AG09309 (cell line): ENCODE data around the gene PLPPR2.
"Not testable (repeated sequence)": the region's sequence is repeated elsewhere in the genome, so short reads cannot be mapped to it uniquely, and the experiment has no call there.

Source experiments
- DNase-seq: peaks from one replicate; pipeline ENCODE4 v3.0.0-alpha.2; 2010; ENCODE audit warnings: low read depth
- H3K4me3 ChIP-seq: 2 replicates; pipeline ENCODE4 v1.5.1; 2011; ENCODE audit warnings: mild to moderate bottlenecking, low read depth, low read length, moderate library complexity; ENCODE audit not compliant: control insufficient read depth
- CTCF ChIP-seq: IDR thresholded peaks from 2 replicates; pipeline ENCODE4 v1.5.1; 2011; ENCODE audit warnings: mild to moderate bottlenecking, low read depth, low read length, inconsistent platforms; ENCODE audit not compliant: insufficient read depth, control insufficient read depth; ENCODE audit errors: missing control alignments

PLPPR2 gene

GRCh38 chr19:11335449-11336146 lies 19.6 kb upstream of the PLPPR2 start:
- no peak for DNase-seq
- H3K4me3 ChIP-seq: no peak overlapping the region
- no peak for TF ChIP-seq CTCF

GRCh38 chr19:11337080-11337479 lies 18.2 kb upstream of the PLPPR2 start:
- no peak for DNase-seq
- no peak overlapping the region for H3K4me3 ChIP-seq
- no peak for TF ChIP-seq CTCF

DNA sequence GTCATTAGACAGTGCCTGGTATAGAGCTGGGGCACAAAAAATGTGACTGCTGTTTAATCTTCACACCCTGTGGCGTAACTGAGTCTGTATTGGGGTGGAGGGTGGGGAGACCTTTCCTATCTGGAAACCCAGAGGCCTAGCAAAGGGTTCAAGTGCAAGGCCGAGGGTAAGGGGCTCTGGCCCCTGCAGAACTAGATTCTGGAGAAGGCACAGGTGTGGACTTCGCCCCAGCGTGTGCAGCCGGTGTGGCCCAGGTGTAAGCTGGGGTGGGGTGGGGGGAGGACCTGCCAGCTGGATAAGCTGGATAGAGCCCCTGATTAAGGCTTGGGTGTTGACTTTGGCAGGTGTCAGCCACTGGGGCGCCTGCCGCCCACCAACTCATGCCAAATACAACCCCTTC lies 17.1 kb upstream of the PLPPR2 start:
- no peak for DNase-seq
- TF ChIP-seq CTCF: no peak
- H3K4me3 ChIP-seq: no peak overlapping the region

GRCh38 chr19:11338569-11339253 lies 16.5 kb upstream of the PLPPR2 start:
- DNase-seq: no peak
- H3K4me3 ChIP-seq: peak overlapping the region; percentile 63

GRCh38 chr19:11339254-11340098 lies 15.8 kb upstream of the PLPPR2 start, which contains the start of gene RAB3D:
RAB3D (minus strand) TSS chr19:11339657; CDS start chr19:11337399, 2,258 bp downstream.
- TF ChIP-seq CTCF: no peak
- DNase-seq: peak; percentile 44
- peak within 1 kb of the TSS; percentile 63 for H3K4me3 ChIP-seq

More at GRCh38 chr19:11338569-11339253, 16.5 kb upstream of the PLPPR2 start:
- no peak for TF ChIP-seq CTCF

- H3K4me3 ChIP-seq, DNase-seq: not testable (repeated sequence)
Measured at GRCh38 chr19:11340099-11340467, 15.1 kb upstream of the PLPPR2 start.
